ENCODE data around the gene UBR1. TPM values are rescaled to one million over a fixed set of nuclear protein-coding genes. Genes with fewer than 3 reads are reported as not detected.

UBR1 gene
- total RNA-seq, 4 donors from 2014 or later = 28.8 to 42.0 (median 31.0) TPM

- Histone ChIP-seq H3K27me3 (no peaks in the 10 kb centered on the region), H3K9me3 (no peaks in the 10 kb centered on the region), H3K27ac (no peak overlapping the region), H3K4me3 (no peak overlapping the region), H3K4me1 (no peaks in the 10 kb centered on the region), H3K36me3 (peaks cover 0 to 2% (median 0%) of the 10 kb centered on the region in 3 donors)
- no peak for DNase-seq (ENCODE audit: low spot score in 2 of 2)
- TF ChIP-seq POLR2A (IDR thresholded peaks at IDR 0.05) = no peak
- TF ChIP-seq CTCF (IDR thresholded peaks at IDR 0.05) = no peak
- TF ChIP-seq EP300 (IDR thresholded peaks at IDR 0.05) = no peak
These were observed 168.7 kb downstream of the UBR1 start for GRCh38 chr15:42937143-42937542.

GRCh38 chr15:42933886-42934667 is 171.8 kb downstream of the UBR1 start:
- H3K36me3 ChIP-seq = no peaks in the 10 kb centered on the region
- WGBS, 2 donors = 64 to 67% methylated on average over 7 of the region's 7 CpGs

GRCh38 chr15:42932833-42933515 is 172.9 kb downstream of the UBR1 start:
- no peaks in the 10 kb centered on the region for H3K9me3 ChIP-seq
- no peak for DNase-seq (ENCODE audit: low spot score in 2 of 2)
- 89 to 96% methylated on average over 2 of the region's 2 CpGs for WGBS, 2 donors

More at GRCh38 chr15:42933886-42934667, 171.8 kb downstream of the UBR1 start:
- Histone ChIP-seq H3K4me3 (no peak overlapping the region), H3K27ac (no peak overlapping the region), H3K9me3 (no peaks in the 10 kb centered on the region), H3K4me1 (no peaks in the 10 kb centered on the region), H3K27me3 (no peaks in the 10 kb centered on the region)
- DNase-seq (ENCODE audit: low spot score in 2 of 2) = no peak
- TF ChIP-seq POLR2A (IDR thresholded peaks at IDR 0.05) = no peak
- TF ChIP-seq EP300 (IDR thresholded peaks at IDR 0.05) = no peak
- TF ChIP-seq CTCF (IDR thresholded peaks at IDR 0.05) = no peak

GRCh38 chr15:42931702-42932486 is 173.9 kb downstream of the UBR1 start:
- DNase-seq (ENCODE audit: low spot score in 2 of 2) = no peak
- TF ChIP-seq CTCF (IDR thresholded peaks at IDR 0.05) = no peak
- WGBS, 2 donors = 77 to 82% methylated on average over 7 of the region's 7 CpGs

More at GRCh38 chr15:42932833-42933515, 172.9 kb downstream of the UBR1 start:
- no peaks in the 10 kb centered on the region for H3K27me3 ChIP-seq
- no peak overlapping the region for H3K27ac ChIP-seq
- no peaks in the 10 kb centered on the region for H3K4me1 ChIP-seq
- TF ChIP-seq POLR2A (IDR thresholded peaks at IDR 0.05) = no peak
- TF ChIP-seq CTCF (IDR thresholded peaks at IDR 0.05) = no peak
- no peak for TF ChIP-seq EP300 (IDR thresholded peaks at IDR 0.05)
- no peak overlapping the region for H3K4me3 ChIP-seq
- H3K36me3 ChIP-seq = no peaks in the 10 kb centered on the region

More at GRCh38 chr15:42931702-42932486, 173.9 kb downstream of the UBR1 start:
- H3K4me1 ChIP-seq = no peaks in the 10 kb centered on the region
- H3K4me3 ChIP-seq = no peak overlapping the region
- H3K9me3 ChIP-seq = no peaks in the 10 kb centered on the region
- no peak overlapping the region for H3K27ac ChIP-seq
- no peaks in the 10 kb centered on the region for H3K27me3 ChIP-seq
- H3K36me3 ChIP-seq = no peaks in the 10 kb centered on the region

Data from tibial nerve (tissue), 4 donors.